H1 (cell line): ENCODE data around the gene PRKAR2A. TPM values are rescaled to one million over a fixed set of nuclear protein-coding genes. Genes with fewer than 3 reads are reported as not detected.

Source experiments
- CTCF ChIA-PET: fragments of 300-600 bp; sonication (Branson Sonifier 250); formaldehyde crosslinking; loops from one replicate; lab custom pipeline; 2021; ENCODE audit not compliant: partially characterized antibody; lab: Charles Lee
- POLR2A ChIA-PET: fragments of 300-600 bp; sonication (Branson Sonifier 250); formaldehyde crosslinking; loops from one replicate; lab custom pipeline; 2021; ENCODE audit warnings: inconsistent platforms; ENCODE audit not compliant: partially characterized antibody; lab: Charles Lee
- DNase-seq, 2 experiments: peaks; one replicate each; pipeline versions ENCODE4 v3.0.0 to v3.0.0-alpha.2; 2010 to 2022; ENCODE audit warnings: low spot score in 2 of 2, low read depth in 1 of 2, mixed read lengths in 1 of 2
- FAIRE-seq: peaks from 2 replicates; lab custom pipeline; 2011; peaks lifted over from hg19 to GRCh38; lab: Jason Lieb, UNC
- H2AFZ ChIP-seq: 2 replicates; pipeline ENCODE4 v1.8.1; 2012; ENCODE audit warnings: low read length, inconsistent platforms
- H2AK5ac ChIP-seq: 2 replicates; pipeline ENCODE4 v1.6.1; 2013; ENCODE audit warnings: low read depth, low read length
- H2BK120ac ChIP-seq: replicated peaks from 2 replicates; pipeline ENCODE3; 2013; ENCODE audit warnings: low read depth, low read length, inconsistent platforms
- H2BK12ac ChIP-seq: 2 replicates; pipeline ENCODE4 v1.6.1; 2013; ENCODE audit warnings: low read depth, low read length
- H2BK15ac ChIP-seq: 2 replicates; pipeline ENCODE4 v1.6.1; 2013; ENCODE audit warnings: low read length
- H2BK20ac ChIP-seq: 2 replicates; pipeline ENCODE4 v1.6.1; 2013; ENCODE audit warnings: low read length
- H2BK5ac ChIP-seq: 2 replicates; pipeline ENCODE4 v1.6.1; 2013; ENCODE audit warnings: low read depth, low read length
- H3K14ac ChIP-seq: 2 replicates; pipeline ENCODE4 v1.6.1; 2013; ENCODE audit warnings: inconsistent platforms; ENCODE audit not compliant: insufficient read length
- H3K18ac ChIP-seq: 2 replicates; pipeline ENCODE4 v1.6.1; 2013; ENCODE audit warnings: low read length; ENCODE audit errors: extremely low read depth
- H3K23ac ChIP-seq: 2 replicates; pipeline ENCODE4 v1.6.1; 2013; ENCODE audit warnings: inconsistent platforms; ENCODE audit not compliant: insufficient read length
- H3K23me2 ChIP-seq: 2 replicates; pipeline ENCODE4 v1.6.1; 2013; ENCODE audit warnings: low read depth, low read length
- H3K27ac ChIP-seq: 2 replicates; pipeline ENCODE4 v1.6.1; 2011; ENCODE audit warnings: low read depth, low read length, inconsistent platforms
- H3K27me3 ChIP-seq, 4 experiments: replicated peaks in 1 of 4; 1 replicate in 1 of 4; 2 replicates in 3 of 4; pipeline versions ENCODE4 v1.6.1 to v1.8.1; 2011 to 2013; ENCODE audit warnings: low read length in 3 of 4, mild to moderate bottlenecking in 3 of 4, inconsistent platforms in 2 of 4, mixed read lengths in 2 of 4, moderate library complexity in 1 of 4; ENCODE audit not compliant: control insufficient read depth in 3 of 4, insufficient read depth in 3 of 4; ENCODE audit errors: extremely low read depth in 1 of 4
- H3K36me3 ChIP-seq, 4 experiments: 2 replicates each; pipeline versions ENCODE4 v1.6.1 to v1.8.1; 2011 to 2013; ENCODE audit warnings: mild to moderate bottlenecking in 4 of 4, low read length in 3 of 4, moderate library complexity in 2 of 4, control low read depth in 1 of 4, inconsistent platforms in 1 of 4; ENCODE audit not compliant: insufficient read depth in 4 of 4, control insufficient read depth in 2 of 4
- H3K4ac ChIP-seq: replicated peaks from 2 replicates; pipeline ENCODE3; 2013; ENCODE audit warnings: low read length, low read depth, mixed read lengths, inconsistent platforms; ENCODE audit not compliant: insufficient read length
- H3K4me1 ChIP-seq, 4 experiments: replicated peaks in 1 of 4; 1 replicate in 1 of 4; 2 replicates in 3 of 4; pipeline versions ENCODE4 v1.6.1 to v1.8.1; 2011 to 2013; ENCODE audit warnings: low read length in 3 of 4, inconsistent platforms in 2 of 4, mixed read lengths in 1 of 4; ENCODE audit not compliant: insufficient read depth in 4 of 4, control insufficient read depth in 3 of 4
- H3K4me2 ChIP-seq, 2 experiments: 2 replicates each; pipeline versions ENCODE4 v1.6.1 to v1.8.1; 2011 to 2013; ENCODE audit warnings: low read depth in 2 of 2, low read length in 2 of 2, control low read depth in 1 of 2, inconsistent platforms in 1 of 2, mild to moderate bottlenecking in 1 of 2; ENCODE audit not compliant: insufficient read depth in 1 of 2
- H3K4me3 ChIP-seq, 4 experiments: fragments of 200-600, 300-600 bp in 1 of 4; sonication (generic), shearing (Covaris generic), sonication (Bioruptor Twin) in 1 of 4; 2 replicates each; pipeline versions ENCODE4 v1.5.1 to v1.8.1; 2011 to 2016; ENCODE audit warnings: low read length in 4 of 4, low read depth in 3 of 4, control low read depth in 2 of 4, inconsistent platforms in 2 of 4, mild to moderate bottlenecking in 2 of 4, mixed read lengths in 1 of 4, moderate library complexity in 1 of 4; ENCODE audit not compliant: insufficient read depth in 2 of 4; ENCODE audit errors: extremely low read depth in 1 of 4
- H3K56ac ChIP-seq: replicated peaks from 2 replicates; pipeline ENCODE3; 2013; ENCODE audit warnings: low read depth, mild to moderate bottlenecking, mixed read lengths, low read length, inconsistent platforms; ENCODE audit not compliant: insufficient read length
- H3K79me1 ChIP-seq: 2 replicates; pipeline ENCODE4 v1.6.1; 2013; ENCODE audit warnings: low read depth, low read length, control low read depth
- H3K79me2 ChIP-seq, 2 experiments: 2 replicates each; pipeline versions ENCODE4 v1.6.1 to v1.8.1; 2012 to 2013; ENCODE audit warnings: low read length in 2 of 2, mild to moderate bottlenecking in 2 of 2, inconsistent platforms in 1 of 2; ENCODE audit not compliant: insufficient read depth in 2 of 2, control insufficient read depth in 1 of 2
- H3K9ac ChIP-seq, 4 experiments: replicated peaks in 1 of 4; 1 replicate in 1 of 4; 2 replicates in 3 of 4; pipeline versions ENCODE4 v1.6.1 to v1.8.1; 2011 to 2013; ENCODE audit warnings: low read depth in 3 of 4, low read length in 3 of 4, control low read depth in 2 of 4, mild to moderate bottlenecking in 2 of 4, moderate library complexity in 2 of 4, inconsistent platforms in 1 of 4; ENCODE audit errors: extremely low read depth in 1 of 4
- H3K9me3 ChIP-seq, 2 experiments: 2 replicates each; pipeline versions ENCODE4 v1.6.1 to v1.8.1; 2012 to 2013; ENCODE audit warnings: mild to moderate bottlenecking in 2 of 2, moderate library complexity in 2 of 2, control low read depth in 1 of 2, inconsistent platforms in 1 of 2, low read depth in 1 of 2, low read length in 1 of 2, mixed read lengths in 1 of 2; ENCODE audit not compliant: insufficient read depth in 2 of 2
- H4K20me1 ChIP-seq, 2 experiments: replicated peaks in 1 of 2; 2 replicates each; pipeline versions ENCODE3 to v1.8.1; 2011 to 2013; ENCODE audit warnings: inconsistent platforms in 2 of 2, low read length in 2 of 2, mild to moderate bottlenecking in 1 of 2; ENCODE audit not compliant: insufficient read depth in 2 of 2, control insufficient read depth in 1 of 2
- H4K5ac ChIP-seq: 2 replicates; pipeline ENCODE4 v1.6.1; 2013; ENCODE audit warnings: low read length, low read depth, mixed read lengths, inconsistent platforms; ENCODE audit not compliant: insufficient read length
- H4K8ac ChIP-seq: 2 replicates; pipeline ENCODE4 v1.8.0; 2013; ENCODE audit warnings: mild to moderate bottlenecking, moderate library complexity, low read length, inconsistent platforms; ENCODE audit not compliant: insufficient read depth; ENCODE audit errors: extremely low read depth
- H4K91ac ChIP-seq: replicated peaks from 2 replicates; pipeline ENCODE3; 2013; ENCODE audit warnings: low read length, mixed read lengths, inconsistent platforms; ENCODE audit not compliant: insufficient read length
- ATF2 ChIP-seq: IDR thresholded peaks from 2 replicates; pipeline ENCODE4 v1.6.1; 2012; ENCODE audit warnings: low read length, inconsistent platforms
- EP300 ChIP-seq, 2 experiments: IDR thresholded peaks; 1 replicate in 1 of 2; 2 replicates in 1 of 2; pipeline ENCODE4 v1.6.1; 2011 to 2012; ENCODE audit warnings: low read depth in 2 of 2, low read length in 2 of 2, mild to moderate bottlenecking in 2 of 2, borderline replicate concordance in 1 of 2, inconsistent platforms in 1 of 2, moderate library complexity in 1 of 2
- GABPA ChIP-seq: IDR thresholded peaks from 2 replicates; pipeline ENCODE4 v1.6.1; 2011; ENCODE audit warnings: mild to moderate bottlenecking, low read length, moderate library complexity, borderline replicate concordance; ENCODE audit not compliant: insufficient read depth
- SP4 ChIP-seq: IDR thresholded peaks from 2 replicates; pipeline ENCODE4 v1.6.1; 2012; ENCODE audit warnings: low read length, inconsistent platforms
- TAF1 ChIP-seq: IDR thresholded peaks from 2 replicates; pipeline ENCODE4 v1.6.1; 2011; ENCODE audit warnings: mild to moderate bottlenecking, low read depth, low read length
- TAF7 ChIP-seq: optimal IDR thresholded peaks from 2 replicates; pipeline ENCODE3; 2011; ENCODE audit warnings: low read depth, mild to moderate bottlenecking, inconsistent platforms, low read length, moderate library complexity, borderline replicate concordance
- WGBS, 2 experiments: shearing (Covaris generic) in 1 of 2; methylation state at CpG; one replicate each; pipeline versions ENCODE4 v1.1.6 to v1.1.7; 2013 to 2015; ENCODE audit warnings: low lambda C conversion rate in 2 of 2, mixed read lengths in 2 of 2, inconsistent platforms in 1 of 2, low coverage in 1 of 2, missing lambda C conversion rate in 1 of 2; ENCODE audit not compliant: insufficient replicate concordance in 2 of 2, insufficient coverage in 1 of 2, insufficient read length in 1 of 2; ENCODE audit errors: extremely low coverage in 1 of 2, missing lambda C conversion rate in 1 of 2; 5-methylcytosine and 5-hydroxymethylcytosine counted together
- polyA plus RNA-seq, 7 experiments: library from polyadenylated mRNA; depleted of rRNA in 3 of 7; stranded (reverse) in 5 of 7; unstranded in 2 of 7; fragments of >200 nt in 5 of 7; fragments of 200-250 nt in 2 of 7; gene quantifications; 1 replicate in 5 of 7; 2 replicates in 1 of 7; 4 replicates in 1 of 7; pipeline versions ENCODE4 v1.2.1 to v1.2.3, GENCODE V29; 2011 to 2013; ENCODE audit warnings: missing spikeins in 2 of 7, mixed read lengths in 2 of 7
- total RNA-seq: library from RNA; stranded (reverse); fragmentation: NEBNext Ultra II Directional; extraction: Animal tissue kit (Norgen Biotek cat#: 25700); gene quantifications from 2 replicates; pipeline ENCODE4 v1.2.1, GENCODE V29; 2021

The PRKAR2A gene
- total and polyA plus RNA-seq, 2 of the 8 experiments (the other 6 are each of a cell fraction or from before 2014, with no cell fraction given), result 6.3 to 42.4 TPM

DNA sequence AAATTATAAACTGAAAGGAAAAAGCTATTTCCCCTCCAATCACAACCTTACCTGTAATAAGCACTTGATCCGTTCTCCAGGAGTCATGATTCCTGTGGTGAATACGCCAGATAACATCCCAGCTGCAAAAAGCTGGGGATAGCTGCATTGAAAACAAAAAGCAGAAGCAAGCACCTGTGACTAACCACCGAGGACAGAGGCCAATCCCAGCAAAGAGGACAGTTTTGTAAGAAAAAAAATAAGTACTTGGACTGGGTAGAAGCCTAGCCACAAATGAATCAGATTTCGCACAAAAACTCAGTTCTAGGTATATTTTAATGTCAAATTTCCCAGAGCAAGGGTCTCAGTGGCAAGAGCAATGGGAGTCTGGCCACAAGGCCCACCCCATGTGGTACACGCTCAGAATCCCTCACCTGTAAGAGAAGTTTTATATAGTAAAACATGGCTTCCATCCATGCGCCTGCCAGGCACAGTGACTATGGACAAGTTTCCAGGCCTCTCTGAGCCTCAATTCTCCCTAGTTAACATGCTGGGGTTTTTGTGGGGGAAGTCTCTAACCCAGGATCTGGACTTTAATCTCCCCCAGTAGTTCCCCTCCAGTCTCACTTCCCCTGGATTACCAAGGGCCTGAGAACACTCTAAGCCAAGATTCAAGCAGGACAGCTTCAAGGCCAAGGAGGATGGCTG is 31.8 kb upstream of the PRKAR2A start:
- Histone ChIP-seq H2BK120ac (no peak overlapping the region), H4K8ac (no peak overlapping the region; the same call in 1 of the 2 replicates), H4K5ac (no peak overlapping the region), H3K27me3 (no peaks in the 10 kb centered on the region), H3K56ac (no peak overlapping the region), H2BK15ac (no peak overlapping the region), H3K79me2 (no peaks in the 10 kb centered on the region), H3K36me3 (no peaks in the 10 kb centered on the region), H3K4me3 (no peak overlapping the region), H3K23ac (no peak overlapping the region), H3K4ac (no peak overlapping the region), H2BK5ac (no peak overlapping the region), H2BK20ac (no peak overlapping the region), H3K23me2 (no peaks in the 10 kb centered on the region), H4K91ac (no peak overlapping the region), H3K9ac (no peak overlapping the region), H3K14ac (no peak overlapping the region), H4K20me1 (no peaks in the 10 kb centered on the region), H3K4me1 (no peaks in the 10 kb centered on the region), H2BK12ac (no peak overlapping the region), H2AK5ac (no peak overlapping the region), H2AFZ (no peak overlapping the region), H3K79me1 (no peaks in the 10 kb centered on the region), H3K9me3 (no peaks in the 10 kb centered on the region), H3K4me2 (no peak overlapping the region), H3K27ac (no peak overlapping the region), H3K18ac (no peak overlapping the region)
- ChIA-PET POLR2A (interaction anchor here (1.3 kb wide), 1 partner anchor 10 kb away, joined by 3 read pairs; no protein-coding TSS in a partner anchor), CTCF (interaction anchor here (1.5 kb wide), 1 partner anchor 140 kb away, joined by 3 read pairs; no protein-coding TSS in a partner anchor)
- DNase-seq (no peak), FAIRE-seq (no peak)
- WGBS, 2 experiments, result 92% methylated on average over 6 of the region's 6 CpGs; no CpG with 5 or more reads in 1 of the 2 experiments
- TF ChIP-seq GABPA (no peak), SP4 (no peak), ATF2 (no peak), TAF7 (no peak), TAF1 (no peak), EP300 (IDR thresholded peaks at IDR 0.05; ENCODE audit: borderline replicate concordance in 1 of 2, low read depth in 2 of 2, low read length in 2 of 2) (no peak)
